Activated CD8-positive, alpha-beta memory T cell treated with anti-CD3 and anti-CD28 coated beads, Interleukin-2, amount 10 ng/mL, durations not matched to agents 7 days and 5 days (primary cell): ENCODE data around the gene ETV3L. TPM values are rescaled to one million over a fixed set of nuclear protein-coding genes. Genes with fewer than 3 reads are reported as not detected.

ENCODE experiments used
- ATAC-seq: fragments of 150-1000 bp; cut with Tn5 transposase; one replicate; pipeline ENCODE4 v1.10.0; 2021; ENCODE audit warnings: moderate library complexity
- CTCF ChIA-PET: fragments of 350-600 bp; sonication (Branson Sonifier 250); formaldehyde crosslinking; loops from one replicate; lab custom pipeline; 2021; ENCODE audit warnings: antibody characterized with exemption; lab: Charles Lee
- DNase-seq: peaks from one replicate; pipeline ENCODE4 v3.0.0-alpha.2; 2020
- H3K27ac Mint-ChIP-seq: one replicate; pipeline ENCODE4 v1.8.0; 2021; ENCODE audit warnings: mild to moderate bottlenecking, mixed read lengths
- H3K27me3 Mint-ChIP-seq: one replicate; pipeline ENCODE4 v1.8.0; 2021; ENCODE audit warnings: mixed read lengths
- H3K36me3 Mint-ChIP-seq: one replicate; pipeline ENCODE4 v1.8.0; 2021; ENCODE audit warnings: mild to moderate bottlenecking, mixed read lengths
- H3K4me1 Mint-ChIP-seq: one replicate; pipeline ENCODE4 v1.8.0; 2021; ENCODE audit warnings: mixed read lengths
- H3K4me3 Mint-ChIP-seq: one replicate; pipeline ENCODE4 v1.8.0; 2021; ENCODE audit warnings: mild to moderate bottlenecking, moderate library complexity, mixed read lengths
- H3K9me3 Mint-ChIP-seq: one replicate; pipeline ENCODE4 v1.8.0; 2022; ENCODE audit warnings: low read depth, mixed read lengths
- total RNA-seq, 2 experiments: library from RNA; stranded (reverse); gene quantifications; one replicate each; pipeline ENCODE4 v1.2.3, GENCODE V29; 2021

Gene ETV3L
- not detected for total RNA-seq

DNA sequence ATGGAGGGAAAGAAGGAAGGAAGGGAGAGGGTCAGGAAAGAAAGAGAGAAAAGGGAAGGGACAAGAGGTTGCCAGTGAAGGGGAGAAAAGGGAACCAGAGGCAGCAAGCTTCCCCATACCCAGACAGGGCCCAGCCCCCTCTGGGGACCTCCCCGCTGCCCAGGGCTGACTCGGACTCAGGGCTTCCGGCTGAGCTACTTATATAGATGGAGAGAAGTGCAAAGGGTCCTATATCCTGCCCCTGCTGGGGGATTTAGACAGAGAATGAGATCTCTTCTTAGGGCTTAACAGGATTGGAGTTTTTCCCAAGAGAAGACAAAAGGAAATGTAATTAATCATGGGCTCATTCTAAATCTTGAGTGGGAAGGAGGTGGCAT is at the start of gene ETV3L:
TSS of gene ETV3L (minus strand) at position 176 of the 377 bp plus-strand sequence. CDS start 285 bp downstream, outside the sequence.
- no peak for ATAC-seq
- Mint-ChIP-seq H3K4me1 (peaks cover 5% of the 10 kb centered on the region), H3K9me3 (no peaks in the 10 kb centered on the region), H3K27me3 (peaks cover 17% of the 10 kb centered on the region), H3K4me3 (no peak within 1 kb of the TSS), H3K36me3 (no peaks in the 10 kb centered on the region), H3K27ac (no peak within 1 kb of the TSS)
- DNase-seq = no peak
- CTCF ChIA-PET = interaction anchor here (0.8 to 1.8 kb wide), 4 partner anchors 10 to 57 kb away, joined by 3 to 12 read pairs (median 6); no protein-coding TSS in a partner anchor

DNA sequence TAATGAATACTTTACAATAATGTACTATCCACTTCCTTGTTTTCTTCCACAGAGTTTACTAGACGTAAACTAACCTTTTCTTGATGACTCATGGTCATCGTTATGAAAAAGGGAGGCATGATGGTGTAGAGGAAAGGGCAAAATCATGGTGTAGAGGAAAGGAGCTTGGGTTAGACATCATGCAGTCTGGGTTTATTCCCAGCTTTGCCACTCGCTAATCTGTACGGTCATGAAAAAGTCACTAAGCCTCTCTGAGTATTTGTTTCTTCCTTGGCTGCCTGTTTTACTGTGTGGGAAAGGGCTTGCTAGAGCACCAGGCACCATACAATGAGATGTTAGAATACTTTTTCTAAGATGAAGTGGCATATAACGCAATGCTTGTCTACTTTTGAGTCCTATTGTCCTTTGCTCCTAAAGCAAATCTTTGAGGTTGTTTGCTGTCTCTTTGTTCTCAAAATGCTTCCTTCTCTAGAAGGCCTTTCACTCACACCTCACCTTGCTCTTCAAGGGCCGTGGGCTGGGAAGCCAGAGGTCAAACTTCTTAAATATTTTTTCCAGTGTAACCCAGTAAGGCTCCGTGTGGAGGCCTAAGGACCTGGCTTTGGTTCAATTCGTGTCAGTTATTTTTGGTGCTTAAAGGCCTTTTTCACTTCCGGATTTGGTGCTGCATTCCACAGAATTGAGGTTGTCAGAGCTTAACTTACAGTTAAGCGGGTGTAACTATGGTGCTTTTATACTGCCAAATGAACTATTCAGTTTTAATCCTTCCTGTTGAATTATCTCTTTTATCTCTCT is 48.5 kb upstream of the ETV3L start:
- Mint-ChIP-seq H3K27me3 (no peaks in the 10 kb centered on the region), H3K4me1 (peaks cover 20% of the 10 kb centered on the region), H3K4me3 (no peak overlapping the region), H3K27ac (no peak overlapping the region), H3K36me3 (no peaks in the 10 kb centered on the region), H3K9me3 (no peaks in the 10 kb centered on the region)
- DNase-seq (no peak), ATAC-seq (no peak)
- CTCF ChIA-PET = interaction anchor here (1.0 to 16.0 kb wide), 4 partner anchors 9 to 62 kb away, joined by 3 to 575 read pairs (median 10); no protein-coding TSS in a partner anchor

DNA sequence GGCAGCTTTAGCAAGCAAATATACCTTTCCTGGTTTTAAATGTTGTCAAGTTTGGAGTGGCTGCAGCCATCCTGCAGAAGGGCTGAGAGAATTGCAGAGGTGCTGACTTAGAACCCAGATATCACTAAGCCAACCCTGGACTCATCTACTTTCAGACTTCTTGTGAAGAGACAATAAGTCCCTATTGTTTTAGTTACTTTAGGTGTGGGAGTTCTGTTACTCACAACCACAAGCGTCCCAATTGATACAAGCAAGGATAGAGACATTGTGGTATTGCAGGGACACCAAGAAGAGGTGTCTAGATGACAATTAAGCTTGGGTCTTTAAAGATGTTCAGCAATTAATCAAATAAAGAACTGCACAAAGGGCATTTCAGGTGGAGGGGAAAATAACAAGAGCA is 47.4 kb upstream of the ETV3L start:
- ATAC-seq (no peak), DNase-seq (no peak)
- H3K27me3 Mint-ChIP-seq = no peaks in the 10 kb centered on the region
- no peaks in the 10 kb centered on the region for H3K9me3 Mint-ChIP-seq
- CTCF ChIA-PET = interaction anchor here (1.0 to 16.0 kb wide), 4 partner anchors 8 to 61 kb away, joined by 3 to 575 read pairs (median 10); no protein-coding TSS in a partner anchor
- H3K36me3 Mint-ChIP-seq = no peaks in the 10 kb centered on the region
- no peak overlapping the region for H3K27ac Mint-ChIP-seq
- H3K4me1 Mint-ChIP-seq = peaks cover 27% of the 10 kb centered on the region
- no peak overlapping the region for H3K4me3 Mint-ChIP-seq

DNA sequence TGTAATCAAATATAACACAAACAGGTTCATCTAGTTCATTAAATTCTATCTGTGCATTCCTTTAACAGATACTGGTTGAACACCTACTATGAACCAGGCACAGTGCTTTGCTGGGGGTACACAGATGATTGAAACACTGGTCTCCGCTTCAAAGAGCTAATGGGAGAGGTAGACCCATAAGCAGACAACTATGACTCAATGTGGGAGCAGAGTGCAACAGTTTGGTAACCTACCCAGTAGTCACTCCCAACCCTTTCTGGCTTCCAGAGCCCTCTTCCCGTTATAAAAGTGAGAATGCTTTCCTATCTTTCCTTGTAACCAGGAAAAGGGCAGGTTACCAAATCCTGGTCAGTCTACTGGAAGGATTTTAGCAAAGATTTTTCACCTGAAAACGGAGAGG is 46.6 kb upstream of the ETV3L start:
- Mint-ChIP-seq H3K27me3 (no peaks in the 10 kb centered on the region), H3K4me1 (peaks cover 25% of the 10 kb centered on the region), H3K36me3 (no peaks in the 10 kb centered on the region), H3K27ac (no peak overlapping the region), H3K9me3 (no peaks in the 10 kb centered on the region), H3K4me3 (no peak overlapping the region)
- DNase-seq (no peak), ATAC-seq (no peak)
- CTCF ChIA-PET = interaction anchor here (1.2 to 16.0 kb wide), 4 partner anchors 9 to 60 kb away, joined by 3 to 575 read pairs (median 10); no protein-coding TSS in a partner anchor

DNA sequence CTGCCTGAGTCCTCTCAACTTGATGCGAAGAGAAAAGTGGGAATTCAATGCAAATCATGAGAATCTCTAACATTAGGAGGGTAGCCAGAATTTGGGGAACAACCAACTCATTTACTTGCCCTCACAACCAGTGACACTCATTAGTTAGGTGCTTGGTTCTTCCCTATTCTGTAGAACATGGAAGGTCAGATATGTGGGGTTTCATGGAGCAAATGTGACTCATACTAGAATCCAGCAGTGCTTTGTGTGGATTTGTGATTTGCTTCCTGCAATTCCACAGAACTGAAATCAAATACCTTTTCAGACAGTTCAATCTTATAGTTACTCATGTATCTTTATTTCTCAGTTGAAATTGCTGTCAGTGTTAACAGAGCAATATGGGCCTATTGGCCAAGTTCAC is 45.5 kb upstream of the ETV3L start:
- no peaks in the 10 kb centered on the region for H3K36me3 Mint-ChIP-seq
- DNase-seq = no peak

DNA sequence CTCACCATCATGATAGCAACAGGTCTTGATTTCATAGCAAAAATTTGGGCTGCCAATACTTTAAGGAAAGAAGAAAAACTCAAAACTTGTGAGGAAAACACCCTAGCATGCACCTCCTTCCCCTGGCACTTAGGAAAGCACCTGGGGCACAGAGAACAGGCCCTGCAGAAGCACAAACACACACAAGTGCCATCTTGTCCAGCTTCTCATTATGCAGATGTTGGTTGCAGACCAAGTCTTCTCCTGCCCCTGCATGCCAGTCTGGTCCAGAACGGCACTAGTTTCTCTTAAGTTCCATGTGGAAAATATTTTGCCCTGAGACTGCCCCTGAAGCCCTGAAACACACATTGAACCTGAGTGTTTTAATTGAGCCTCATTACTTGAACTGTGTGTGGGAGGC is 44.9 kb upstream of the ETV3L start:
- ATAC-seq (no peak), DNase-seq (no peak)
- Mint-ChIP-seq H3K4me1 (peaks cover 21% of the 10 kb centered on the region), H3K9me3 (no peaks in the 10 kb centered on the region), H3K27ac (no peak overlapping the region), H3K4me3 (no peak overlapping the region), H3K27me3 (no peaks in the 10 kb centered on the region), H3K36me3 (no peaks in the 10 kb centered on the region)
- CTCF ChIA-PET = no interaction called here

More for the DNA sequence above, 45.5 kb upstream of the ETV3L start:
- no peak for ATAC-seq
- CTCF ChIA-PET = no interaction called here
- Mint-ChIP-seq H3K4me3 (no peak overlapping the region), H3K4me1 (peaks cover 17% of the 10 kb centered on the region), H3K9me3 (no peaks in the 10 kb centered on the region), H3K27ac (no peak overlapping the region), H3K27me3 (no peaks in the 10 kb centered on the region)

DNA sequence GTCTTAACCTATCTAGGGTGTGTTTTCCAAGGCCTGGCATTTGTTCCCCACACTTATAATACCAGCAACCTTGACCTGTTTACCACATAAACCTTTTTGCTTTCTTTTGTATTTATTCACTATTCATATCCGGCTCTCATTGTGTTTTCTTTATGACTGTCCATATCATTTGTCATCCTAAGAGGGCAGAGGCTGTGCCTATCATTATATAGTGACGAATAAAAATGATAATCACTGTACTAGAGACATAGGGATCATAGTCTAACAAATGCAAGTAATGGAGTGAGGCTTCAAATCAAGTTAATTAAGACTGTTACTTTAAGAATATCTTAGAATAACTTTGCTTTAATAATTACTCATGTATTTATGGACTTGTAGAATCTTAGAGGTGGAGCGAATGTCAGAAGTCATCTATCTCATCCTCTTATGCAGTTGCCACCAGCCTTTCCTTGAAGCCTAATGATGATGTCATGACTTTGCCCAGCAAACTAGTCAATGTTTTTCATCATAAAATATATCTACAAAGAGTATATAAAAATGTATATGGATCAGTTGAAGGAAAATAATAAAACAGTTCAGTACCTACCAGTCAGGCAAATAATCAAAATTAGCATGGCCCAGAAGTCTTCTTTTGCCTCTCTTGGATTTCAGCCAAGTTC is 43.3 kb upstream of the ETV3L start:
- no peaks in the 10 kb centered on the region for H3K9me3 Mint-ChIP-seq
- peaks cover 2% of the 10 kb centered on the region for H3K36me3 Mint-ChIP-seq
- H3K4me1 Mint-ChIP-seq = peaks cover 24% of the 10 kb centered on the region
- no peak for DNase-seq
- ATAC-seq = no peak
- CTCF ChIA-PET = interaction anchor here (1.9 to 13.1 kb wide), 2 partner anchors 15 to 53 kb away, joined by 12 to 118 read pairs; no protein-coding TSS in a partner anchor
- no peaks in the 10 kb centered on the region for H3K27me3 Mint-ChIP-seq
- H3K4me3 Mint-ChIP-seq = no peak overlapping the region
- no peak overlapping the region for H3K27ac Mint-ChIP-seq

DNA sequence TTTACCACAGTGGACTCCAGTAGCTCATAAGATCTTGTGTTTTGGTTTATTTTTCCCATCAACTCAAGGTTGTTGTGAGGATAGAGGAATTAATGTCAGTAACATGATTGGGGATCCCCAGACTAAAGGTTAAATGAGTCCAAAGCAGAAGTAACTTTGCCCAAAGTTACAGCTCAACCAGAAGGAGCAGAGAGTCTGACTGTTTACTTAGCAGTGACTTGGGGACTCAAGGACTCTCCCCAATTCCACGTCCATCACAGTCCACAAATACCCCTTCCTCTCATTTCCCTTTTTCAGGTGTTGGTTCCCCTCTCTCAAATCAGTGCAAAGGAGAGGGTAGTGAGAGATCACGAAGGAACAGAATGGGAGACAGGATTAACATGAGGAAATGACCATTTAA is 42.6 kb upstream of the ETV3L start:
- Mint-ChIP-seq H3K27ac (no peak overlapping the region), H3K4me3 (no peak overlapping the region), H3K4me1 (peaks cover 27% of the 10 kb centered on the region), H3K36me3 (peaks cover 7% of the 10 kb centered on the region), H3K27me3 (no peaks in the 10 kb centered on the region), H3K9me3 (no peaks in the 10 kb centered on the region)
- ATAC-seq = no peak
- DNase-seq = no peak
- CTCF ChIA-PET = interaction anchor here (1.9 to 13.1 kb wide), 2 partner anchors 15 to 52 kb away, joined by 12 to 118 read pairs; no protein-coding TSS in a partner anchor

DNA sequence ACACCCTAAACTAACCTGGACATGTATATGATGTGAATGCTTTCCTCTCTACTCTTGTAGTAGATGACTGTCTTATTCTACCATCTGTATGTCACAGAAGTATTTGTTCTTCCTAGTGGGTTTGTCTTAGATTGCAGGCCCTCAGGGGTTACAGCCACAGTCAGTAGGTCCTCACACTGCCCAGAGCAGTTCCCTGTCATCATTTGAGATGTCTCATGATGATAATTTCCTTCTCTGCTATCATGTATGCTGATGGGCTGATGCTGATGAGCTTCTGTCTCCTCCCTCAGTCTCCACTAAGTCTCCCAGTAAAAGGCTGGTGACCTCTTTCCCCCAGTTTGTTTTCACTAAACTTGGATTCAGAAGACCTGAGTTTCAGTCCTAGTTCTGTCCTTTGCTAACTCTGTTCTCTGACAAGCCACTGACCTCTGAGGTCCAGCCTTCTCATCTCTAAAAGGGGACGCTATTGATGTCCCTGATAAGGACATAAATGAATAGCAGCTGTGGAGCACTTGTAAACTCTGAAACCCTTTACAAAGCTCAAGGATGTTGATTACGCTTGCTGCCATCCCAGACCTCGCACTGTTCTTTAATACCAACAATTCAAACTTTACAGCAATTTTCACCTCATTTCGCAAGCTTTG is 41.7 kb upstream of the ETV3L start:
- no peak overlapping the region for H3K4me3 Mint-ChIP-seq

DNA sequence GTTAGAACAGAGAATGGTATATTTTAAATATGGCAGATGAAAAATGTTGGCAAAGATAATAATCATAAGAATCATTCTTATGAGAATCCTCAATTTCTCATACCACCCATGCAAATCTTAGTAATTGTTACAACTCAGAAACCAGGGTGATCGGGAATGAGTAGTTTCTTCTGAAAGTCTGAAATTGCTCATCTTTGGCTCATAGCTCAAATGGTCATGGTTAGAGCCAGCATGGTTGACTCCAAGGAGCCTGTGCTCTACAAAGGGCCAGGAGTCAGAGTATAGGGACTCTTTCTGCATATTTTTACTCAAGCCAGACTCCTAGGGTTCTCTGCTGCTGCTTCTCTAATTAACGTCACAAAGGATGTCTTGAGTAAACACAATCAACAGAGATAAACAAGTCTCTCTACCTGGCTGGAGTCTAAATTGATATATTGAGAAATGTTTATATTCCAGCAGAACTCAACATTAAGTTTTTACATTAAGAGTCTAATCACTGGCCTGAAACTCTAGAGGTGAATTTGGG is 40.5 kb upstream of the ETV3L start:
- no peak for ATAC-seq
- Mint-ChIP-seq H3K4me3 (peak overlapping the region; percentile 70), H3K4me1 (peaks cover 47% of the 10 kb centered on the region), H3K9me3 (no peaks in the 10 kb centered on the region), H3K36me3 (peaks cover 19% of the 10 kb centered on the region), H3K27me3 (no peaks in the 10 kb centered on the region), H3K27ac (peak overlapping the region; percentile 11)
- CTCF ChIA-PET = interaction anchor here (8.9 to 13.1 kb wide), 2 partner anchors 17 to 50 kb away, joined by 81 to 118 read pairs; no protein-coding TSS in a partner anchor
- DNase-seq = no peak

More for the DNA sequence above, 41.7 kb upstream of the ETV3L start:
- ATAC-seq (no peak), DNase-seq (no peak)
- Mint-ChIP-seq H3K27ac (no peak overlapping the region), H3K9me3 (no peaks in the 10 kb centered on the region), H3K4me1 (peaks cover 35% of the 10 kb centered on the region), H3K36me3 (peaks cover 7% of the 10 kb centered on the region), H3K27me3 (no peaks in the 10 kb centered on the region)
- CTCF ChIA-PET = interaction anchor here (1.9 to 13.1 kb wide), 2 partner anchors 16 to 51 kb away, joined by 12 to 118 read pairs; no protein-coding TSS in a partner anchor

DNA sequence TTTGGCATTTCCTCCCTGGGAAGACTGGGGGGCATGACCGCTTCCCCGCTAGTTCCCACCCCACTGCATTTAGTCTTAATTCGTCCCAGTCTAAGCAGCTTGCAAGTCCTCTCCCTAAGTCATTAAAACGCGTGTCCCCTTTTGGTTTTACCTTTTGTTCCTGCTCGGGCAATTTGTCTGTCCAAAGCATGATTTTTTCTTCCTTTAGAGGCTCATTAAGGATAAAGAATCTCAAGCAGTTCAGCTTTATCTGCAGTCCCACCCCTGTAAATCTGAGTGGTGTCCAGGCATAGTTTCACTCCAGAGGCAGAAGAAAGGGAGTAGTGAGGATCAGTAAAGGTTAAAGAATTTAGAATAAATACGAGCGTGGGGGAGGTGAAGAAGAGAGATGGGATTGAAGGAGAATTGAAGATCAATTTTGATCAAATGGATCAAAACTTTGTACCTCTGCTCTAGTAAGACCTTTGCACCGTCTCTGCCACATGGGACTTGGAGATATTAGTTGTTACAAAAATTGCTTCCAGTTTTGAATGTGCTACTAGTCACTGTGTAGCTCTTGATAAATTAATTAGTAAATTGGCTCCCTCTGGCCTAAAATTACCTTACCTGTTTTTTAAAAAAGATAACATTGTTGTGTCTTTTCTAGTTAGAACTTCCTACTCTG is 39.6 kb upstream of the ETV3L start:
- CTCF ChIA-PET = interaction anchor here (1.4 to 13.1 kb wide), 3 partner anchors 18 to 49 kb away, joined by 4 to 118 read pairs (median 81); no protein-coding TSS in a partner anchor
- Mint-ChIP-seq H3K27ac (peak overlapping the region; percentile 75), H3K4me3 (peak overlapping the region; percentile 70), H3K36me3 (peaks cover 27% of the 10 kb centered on the region), H3K27me3 (no peaks in the 10 kb centered on the region), H3K4me1 (peaks cover 57% of the 10 kb centered on the region), H3K9me3 (no peaks in the 10 kb centered on the region)
- DNase-seq (no peak), ATAC-seq (no peak)
